HG02642 (cell line): Measurements from ENCODE around the gene CHEK1.

Experiments
- ATAC-seq: cut with Tn5 transposase; IDR thresholded peaks from one replicate; pipeline ENCODE4 v1.9.1; 2021; ENCODE audit warnings: mild to moderate bottlenecking; ENCODE audit not compliant: unreplicated experiment, poor library complexity

CHEK1 gene

DNA sequence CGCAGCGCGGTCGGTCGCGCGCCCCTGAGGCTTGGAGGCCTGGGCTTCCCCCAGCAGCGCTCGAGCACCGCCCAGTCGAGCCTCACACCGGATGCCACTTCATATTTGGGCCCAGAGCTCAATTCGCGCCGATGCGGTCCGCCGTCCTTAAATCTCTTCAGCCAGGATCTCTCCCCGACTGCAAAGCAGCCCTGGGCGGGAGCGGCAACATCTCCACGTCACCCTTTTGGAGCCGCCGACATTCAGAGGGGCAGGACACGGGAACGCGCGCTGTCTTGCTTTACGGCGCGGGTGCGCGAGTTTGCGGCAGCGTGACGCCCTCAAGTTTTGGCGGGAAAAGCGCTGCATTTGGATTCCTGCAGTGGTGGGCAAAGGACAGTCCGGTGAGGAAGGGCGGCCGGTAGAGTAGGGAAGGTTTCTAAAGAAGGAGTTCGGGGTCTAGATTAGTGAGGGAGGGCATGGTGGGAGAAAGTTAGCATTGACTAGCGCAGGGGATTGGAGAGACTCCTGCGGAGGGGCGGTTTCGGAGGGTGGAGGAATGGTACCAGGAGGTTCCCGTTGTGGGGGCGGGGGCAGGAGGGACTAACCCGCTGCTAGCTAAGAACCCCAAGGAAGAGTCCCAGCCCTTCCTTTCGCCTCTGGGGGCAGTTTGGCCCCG, 796 bp downstream of the CHEK1 start:
- ATAC-seq = peak; percentile 88

DNA sequence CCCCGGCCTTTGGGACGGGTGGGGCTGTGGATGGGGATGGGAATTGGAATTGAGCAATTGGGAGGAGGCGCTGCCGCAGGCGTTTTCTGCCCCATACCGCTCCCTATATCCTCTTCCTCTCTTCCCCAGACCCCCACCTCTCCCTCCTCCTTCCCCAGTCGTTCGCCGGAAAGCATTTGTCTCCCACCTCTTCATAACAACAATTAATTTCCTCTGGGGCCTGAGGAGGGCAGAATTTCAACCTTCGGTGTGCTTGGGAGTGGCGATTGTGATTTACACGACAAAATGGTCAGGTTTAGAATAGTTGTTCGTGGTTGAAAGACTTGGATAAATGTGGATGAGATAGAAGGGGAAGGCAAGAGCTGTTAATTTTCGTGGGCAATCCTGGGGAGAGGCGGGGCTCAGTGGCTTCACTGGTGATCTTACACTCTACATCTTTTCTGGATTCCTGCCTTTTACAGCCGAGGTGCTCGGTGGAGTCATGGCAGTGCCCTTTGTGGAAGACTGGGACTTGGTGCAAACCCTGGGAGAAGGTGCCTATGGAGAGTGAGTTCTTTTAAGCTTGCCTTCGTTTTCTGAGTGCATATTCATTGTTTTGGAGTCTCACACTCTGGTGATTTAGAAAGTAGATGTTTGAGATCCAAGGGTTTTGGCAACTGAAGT, 1.5 kb downstream of the CHEK1 start:
- ATAC-seq = peak; percentile 34

DNA sequence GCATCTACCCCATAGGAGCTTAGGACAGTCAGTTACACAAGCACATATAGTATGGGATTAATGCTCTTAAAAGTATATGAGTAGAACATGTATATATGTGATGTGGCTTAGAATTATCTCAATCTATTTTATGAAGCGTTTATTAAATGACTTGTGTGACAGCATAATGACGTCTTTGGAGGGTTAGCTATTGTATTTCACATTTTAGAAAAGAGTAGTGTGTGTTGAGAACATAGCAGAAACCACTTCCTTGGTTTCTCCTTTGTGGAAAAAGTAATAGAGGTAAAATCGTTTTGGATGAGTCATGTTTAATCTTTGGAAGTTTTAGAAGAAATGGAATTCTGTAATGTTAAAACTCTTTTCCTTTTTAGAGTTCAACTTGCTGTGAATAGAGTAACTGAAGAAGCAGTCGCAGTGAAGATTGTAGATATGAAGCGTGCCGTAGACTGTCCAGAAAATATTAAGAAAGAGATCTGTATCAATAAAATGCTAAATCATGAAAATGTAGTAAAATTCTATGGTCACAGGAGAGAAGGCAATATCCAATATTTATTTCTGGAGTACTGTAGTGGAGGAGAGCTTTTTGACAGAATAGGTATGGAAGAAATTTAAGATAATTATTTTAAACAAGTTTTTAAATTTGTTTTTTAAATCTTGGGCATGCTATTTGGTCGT, 2.4 kb downstream of the CHEK1 start:
- no peak for ATAC-seq

DNA sequence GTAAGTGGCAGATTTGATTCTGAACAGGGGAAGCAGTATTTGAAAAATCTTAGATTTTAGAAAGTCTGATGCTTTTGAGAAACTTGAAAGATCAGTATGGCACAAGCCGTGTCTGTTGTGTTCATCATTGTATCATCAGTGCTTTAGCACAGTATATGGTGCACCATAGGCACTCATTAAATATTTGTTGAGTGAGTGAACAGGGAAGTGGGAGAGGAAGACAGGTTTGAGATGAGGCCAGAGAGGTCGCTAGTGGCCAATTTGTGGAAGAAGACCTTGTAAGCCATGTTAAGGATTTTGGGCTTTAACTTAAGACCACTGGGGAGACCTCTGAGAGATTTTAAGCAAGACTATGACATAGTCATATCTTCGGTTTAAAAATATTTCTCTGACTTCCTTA, 12.9 kb downstream of the CHEK1 start:
- ATAC-seq = no peak

DNA sequence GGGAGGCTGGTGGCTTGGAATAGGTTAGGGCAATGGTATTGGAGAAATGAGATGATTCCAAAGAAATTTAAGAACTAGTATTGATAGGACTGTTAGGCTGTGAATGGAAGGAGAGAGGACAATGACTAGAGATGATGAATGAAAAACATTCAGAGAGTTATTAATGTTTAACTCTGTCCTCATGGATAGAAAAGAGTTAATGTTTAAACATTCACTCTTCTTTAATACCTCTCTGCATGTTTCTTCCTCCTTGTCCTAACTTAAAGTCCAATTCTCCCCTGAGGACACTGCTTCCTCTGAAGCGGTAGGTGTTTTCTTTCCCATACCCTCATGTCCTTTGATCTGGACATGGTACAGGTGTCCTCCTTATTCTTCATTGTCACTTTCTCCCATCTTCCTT, 13.4 kb downstream of the CHEK1 start:
- ATAC-seq = no peak

DNA sequence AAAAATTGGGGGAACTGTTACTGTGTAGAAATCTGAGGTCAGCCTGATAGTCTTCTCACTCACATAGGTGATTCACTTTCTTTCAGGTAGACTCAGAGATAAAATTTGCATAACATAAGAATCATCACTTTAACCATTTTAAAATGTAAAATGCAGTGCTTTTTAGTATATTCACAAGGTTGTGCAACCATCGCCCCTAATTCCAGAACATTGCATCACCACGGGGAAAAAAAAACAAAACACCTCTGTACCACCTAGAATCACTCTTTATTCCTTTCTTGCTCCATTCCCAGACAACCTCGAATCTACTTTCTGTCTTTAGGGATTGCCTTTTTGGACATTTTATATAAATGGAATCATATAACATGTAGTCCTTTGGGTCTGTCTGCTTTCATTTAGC, 20.9 kb downstream of the CHEK1 start:
- ATAC-seq = no peak

DNA sequence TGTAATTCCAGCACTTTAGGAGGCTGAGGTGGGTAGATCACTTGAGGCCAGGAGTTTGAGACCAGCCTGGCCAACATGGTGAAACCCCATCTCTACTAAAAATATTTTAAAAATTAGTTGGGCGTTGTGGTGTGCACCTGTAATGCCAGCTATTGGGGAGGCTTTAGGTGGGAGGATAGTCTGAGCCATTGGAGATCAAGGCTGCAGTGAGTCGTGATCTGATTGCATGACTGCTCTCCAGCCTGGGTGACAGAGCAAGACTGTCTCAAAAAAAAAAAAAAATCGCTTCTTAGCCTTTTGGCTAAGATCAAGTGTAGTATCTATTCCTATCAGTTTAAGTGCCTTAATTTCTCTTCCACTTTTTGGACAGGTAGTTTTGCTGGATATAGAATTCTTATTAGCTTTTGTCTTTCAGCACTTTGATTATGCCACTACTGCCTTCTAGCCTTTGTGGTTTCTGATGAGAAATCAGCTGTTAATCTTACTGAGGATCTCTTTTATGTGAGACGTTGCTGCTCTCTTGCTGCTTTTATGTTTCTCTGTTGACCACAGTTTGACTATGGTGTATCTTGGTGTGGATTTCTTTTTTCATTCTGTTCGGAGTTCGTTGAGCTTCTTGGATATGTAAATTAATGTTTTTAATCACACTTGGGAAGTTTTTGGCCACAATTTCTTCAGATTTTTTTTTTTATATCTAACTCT, 24.7 kb downstream of the CHEK1 start:
- no peak for ATAC-seq

DNA sequence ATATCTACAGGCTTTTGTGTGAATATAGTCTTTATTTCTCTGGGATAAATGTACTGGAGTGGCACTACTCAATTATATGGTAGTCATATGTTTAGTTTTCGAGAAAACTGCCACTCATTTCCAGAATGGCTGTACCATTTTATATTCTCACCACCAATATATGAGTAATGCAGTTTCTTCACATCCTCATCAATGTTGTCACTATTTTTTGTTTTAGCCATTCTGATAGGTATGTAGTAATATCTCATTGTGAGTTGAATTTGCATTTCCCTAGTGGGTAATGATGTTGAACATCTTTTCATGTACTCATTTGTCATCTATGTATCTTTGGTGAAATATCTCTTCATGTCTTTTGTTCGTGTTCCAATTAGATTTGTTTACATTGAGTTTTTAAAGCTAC, 37.7 kb downstream of the CHEK1 start:
- no peak for ATAC-seq

DNA sequence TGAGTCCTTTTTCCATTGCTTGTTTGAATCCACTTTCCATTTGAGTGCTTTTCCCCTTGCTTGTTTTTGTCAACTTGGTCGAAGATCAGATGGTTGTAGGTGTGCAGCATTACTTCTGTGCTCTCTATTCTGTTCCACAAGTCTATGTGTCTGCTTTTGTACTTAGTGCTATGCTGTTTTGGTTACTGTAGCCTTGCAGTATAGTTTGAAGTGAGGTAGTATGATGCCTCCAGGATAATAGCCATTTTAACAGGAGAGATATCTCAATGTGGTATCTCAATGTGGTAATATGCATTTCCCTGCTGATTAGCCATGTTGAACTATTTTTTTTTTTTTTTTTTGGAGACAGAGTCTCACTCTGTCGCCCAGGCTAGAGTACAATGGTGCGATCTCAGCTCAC, 38.9 kb downstream of the CHEK1 start:
- no peak for ATAC-seq

DNA sequence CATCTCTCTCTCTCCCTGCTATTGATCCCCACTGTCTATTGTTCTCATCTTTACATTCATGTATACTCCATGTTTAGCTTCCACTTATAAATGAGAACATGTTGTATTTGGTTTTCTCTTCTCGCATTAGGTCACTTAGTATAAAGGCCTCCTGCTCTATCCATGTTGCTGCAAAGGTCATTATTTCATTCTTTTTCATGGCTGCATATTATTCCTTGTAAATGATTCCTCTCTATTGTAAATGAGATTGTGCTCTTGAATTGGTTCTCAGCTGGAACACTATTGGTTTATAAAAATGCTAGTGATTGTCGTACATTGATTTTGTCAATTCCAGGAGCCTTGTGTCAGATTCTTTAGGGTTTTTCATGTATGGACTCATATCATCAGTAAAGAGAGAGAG, 42.2 kb downstream of the CHEK1 start:
- no peak for ATAC-seq

DNA sequence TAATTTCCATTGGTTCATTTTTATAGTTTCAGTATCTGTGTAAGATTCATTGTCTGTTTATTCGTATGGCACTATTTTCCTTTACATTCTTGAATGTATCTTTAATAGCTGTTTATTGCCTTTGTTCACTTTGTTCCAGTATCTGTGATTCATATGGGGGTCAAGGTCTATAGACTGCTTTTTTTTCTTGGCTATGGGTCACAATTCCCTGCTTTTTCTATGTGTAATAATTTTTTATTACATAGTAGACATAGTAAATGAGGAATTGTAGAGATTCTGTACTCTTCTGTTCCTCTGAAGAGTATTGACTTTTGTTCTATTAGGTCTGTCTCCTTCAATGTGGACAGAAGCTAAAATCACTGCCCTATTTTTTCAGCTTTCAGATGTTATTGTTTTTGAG, 45.2 kb downstream of the CHEK1 start:
- no peak for ATAC-seq

DNA sequence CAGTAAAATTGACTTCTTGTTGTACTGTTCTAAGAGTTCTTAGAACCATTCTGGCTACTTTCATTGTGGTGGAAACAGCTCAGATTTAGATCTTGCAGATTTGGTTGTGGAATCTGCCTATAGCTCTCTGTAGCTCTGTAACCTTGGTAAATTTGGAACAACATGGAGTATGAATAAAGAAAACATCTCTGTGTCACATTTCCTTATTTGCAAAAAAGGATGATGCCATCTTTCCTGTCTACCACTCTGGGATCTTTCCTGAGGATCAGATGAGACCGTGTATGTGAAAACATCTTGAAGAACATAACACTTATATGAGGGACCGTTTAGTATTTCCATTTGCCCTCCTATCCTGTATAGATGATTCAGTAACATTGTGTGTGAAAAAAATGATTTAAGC, 46.6 kb downstream of the CHEK1 start:
- no peak for ATAC-seq

DNA sequence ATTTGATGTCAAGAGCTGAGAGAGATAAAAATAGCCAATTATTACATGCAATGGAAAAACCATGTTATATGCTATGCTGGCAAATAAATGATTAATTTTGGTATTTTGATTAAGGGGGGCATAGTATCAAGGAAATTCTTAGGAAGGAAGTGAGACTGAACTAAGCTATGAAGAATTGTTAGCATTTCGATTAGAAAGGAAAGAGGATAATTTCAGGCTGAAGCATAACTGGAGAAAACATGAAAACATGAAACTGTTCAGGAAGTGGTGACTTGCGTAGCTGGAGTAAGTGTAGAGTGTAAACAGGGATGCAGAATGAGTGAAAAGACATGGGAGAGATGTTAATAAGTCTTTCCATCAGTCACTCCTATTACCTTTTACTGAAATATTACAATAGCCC, 49.2 kb downstream of the CHEK1 start:
- ATAC-seq = no peak

DNA sequence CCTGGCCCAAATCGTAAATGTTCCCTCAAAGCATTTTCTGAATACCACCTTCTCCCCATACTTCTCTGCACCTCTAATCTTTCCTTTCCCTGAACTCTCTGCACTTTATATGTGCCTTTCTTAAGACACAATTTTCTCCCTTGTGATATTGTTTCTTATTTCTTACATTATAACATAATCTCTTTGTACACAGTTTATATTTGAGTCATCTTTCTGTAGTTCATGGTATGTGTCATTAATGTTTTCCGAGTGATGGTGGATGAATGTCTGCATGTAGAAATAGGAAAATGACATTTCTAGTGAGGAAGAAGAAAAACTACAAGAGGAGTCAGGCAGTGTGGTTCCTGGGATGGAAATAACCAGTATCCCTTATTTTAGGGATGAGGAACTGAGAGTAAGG, 50.2 kb downstream of the CHEK1 start:
- no peak for ATAC-seq

DNA sequence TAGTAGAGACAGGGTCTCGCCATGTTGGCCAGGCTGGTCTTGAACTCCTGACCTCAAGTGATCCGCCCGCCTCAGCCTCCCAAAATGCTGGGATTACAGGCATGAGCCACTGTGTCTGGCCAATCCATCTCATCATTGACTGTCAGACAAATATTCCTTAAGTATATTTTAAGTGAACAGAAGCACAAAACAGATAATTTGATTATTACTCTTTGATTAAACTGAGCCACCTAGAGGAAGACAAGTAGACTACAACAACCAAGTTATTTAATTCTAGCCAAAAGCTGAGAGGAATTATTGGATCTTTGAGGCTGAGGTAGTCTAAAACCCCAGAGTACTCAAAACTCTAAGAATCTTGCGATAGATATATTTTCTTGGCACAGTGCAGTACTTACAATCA, 54.4 kb downstream of the CHEK1 start:
- ATAC-seq = no peak

DNA sequence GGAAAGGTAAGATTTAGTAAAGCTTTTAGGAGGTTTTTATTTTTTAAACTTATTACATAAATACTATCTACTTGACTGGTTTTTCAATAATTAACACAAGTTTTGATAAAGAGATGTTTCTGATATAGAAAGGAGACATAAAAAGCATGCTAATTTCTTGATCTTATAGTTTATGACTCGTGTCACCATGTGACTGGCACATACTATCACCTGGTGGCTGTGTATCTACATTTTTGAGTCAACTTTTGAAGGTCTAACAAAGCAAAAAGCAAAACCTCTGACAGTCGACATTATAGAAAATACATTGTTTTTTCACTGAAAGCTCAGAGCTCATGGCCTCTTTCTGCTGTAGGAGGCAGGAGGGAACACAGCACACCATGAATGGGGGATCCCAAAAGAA, 54.9 kb downstream of the CHEK1 start:
- no peak for ATAC-seq

DNA sequence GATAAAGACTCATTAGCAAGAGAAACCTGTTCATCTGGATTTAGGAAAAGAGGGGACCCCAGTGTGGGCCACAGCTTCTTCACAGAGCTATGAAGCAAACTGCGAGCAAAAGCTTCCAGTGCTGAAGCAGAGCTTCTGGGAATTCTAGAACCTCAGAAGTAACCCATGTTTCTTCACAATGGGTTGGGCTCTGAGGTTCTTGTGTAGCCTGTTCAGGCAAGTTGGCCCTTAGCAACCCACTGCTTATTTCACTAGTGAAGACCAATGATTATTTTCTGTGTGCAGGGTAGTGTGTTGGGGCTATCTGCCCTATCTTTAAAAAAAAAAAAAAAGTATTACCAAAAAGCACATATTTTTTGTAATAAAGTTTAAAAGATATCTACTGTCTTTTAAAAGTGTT, 55.8 kb downstream of the CHEK1 start, which contains the start of gene ACRV1:
Gene ACRV1, minus strand, starts transcription at position 101 of the 400 bp plus-strand sequence. Its CDS starts 67 bp downstream, at position 34.
- no peak for ATAC-seq

DNA sequence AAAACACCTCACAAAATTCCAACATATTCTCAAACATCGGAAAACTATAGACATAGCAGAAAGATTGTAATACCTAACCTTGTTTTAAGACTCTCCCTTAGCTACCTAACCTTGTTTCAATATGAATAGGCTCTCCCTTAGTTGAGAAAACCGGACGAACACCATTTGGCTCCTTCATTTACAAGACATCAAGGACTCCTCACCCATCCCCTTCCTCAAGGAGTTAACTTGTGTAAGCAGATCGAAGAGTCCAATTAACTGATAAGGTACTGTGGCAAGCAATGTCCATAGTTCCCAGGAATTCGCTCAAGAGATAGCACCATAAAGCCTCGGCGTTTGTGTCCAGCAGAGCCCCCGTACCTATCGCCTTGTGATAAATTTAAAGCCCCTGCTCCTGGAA, 60.3 kb downstream of the CHEK1 start:
- ATAC-seq = no peak

DNA sequence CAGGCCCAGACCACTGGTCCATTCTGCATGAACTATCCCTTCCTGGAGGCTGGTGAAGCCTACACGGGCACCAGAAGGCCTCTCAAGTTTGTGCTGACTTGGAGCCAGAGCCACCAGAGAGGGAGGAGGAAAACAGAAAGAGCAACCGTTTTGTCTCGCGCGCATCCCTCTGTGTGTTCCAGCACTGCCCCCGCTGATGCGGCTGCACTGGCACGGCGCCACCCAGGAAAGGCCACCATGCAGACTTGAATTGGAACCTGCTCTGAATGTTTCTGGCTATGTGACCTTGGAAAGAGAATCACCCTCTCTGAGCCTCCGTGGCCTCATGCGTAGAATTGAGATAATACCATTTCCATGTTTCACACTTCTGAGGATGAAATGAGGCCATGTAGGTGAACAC, 63.1 kb downstream of the CHEK1 start:
- no peak for ATAC-seq

DNA sequence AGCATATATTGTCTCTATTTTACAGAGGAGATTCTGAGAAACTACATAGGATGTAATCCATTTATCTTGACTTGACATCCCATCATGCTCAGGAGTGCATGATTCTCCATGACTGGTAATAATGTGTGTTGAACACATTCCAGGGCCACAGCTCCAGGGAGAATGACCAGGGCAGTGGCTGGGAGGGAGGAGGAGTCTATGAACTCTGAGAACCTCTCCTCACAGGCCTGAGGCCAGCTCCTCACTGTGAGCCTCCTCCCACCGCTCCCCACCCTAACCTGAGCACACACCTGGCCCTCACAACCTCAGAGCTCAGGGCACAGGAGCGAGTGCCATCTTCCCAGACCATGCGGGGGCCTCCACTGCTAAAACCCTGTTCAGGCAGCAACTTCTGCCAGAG, 63.7 kb downstream of the CHEK1 start:
- ATAC-seq = no peak

DNA sequence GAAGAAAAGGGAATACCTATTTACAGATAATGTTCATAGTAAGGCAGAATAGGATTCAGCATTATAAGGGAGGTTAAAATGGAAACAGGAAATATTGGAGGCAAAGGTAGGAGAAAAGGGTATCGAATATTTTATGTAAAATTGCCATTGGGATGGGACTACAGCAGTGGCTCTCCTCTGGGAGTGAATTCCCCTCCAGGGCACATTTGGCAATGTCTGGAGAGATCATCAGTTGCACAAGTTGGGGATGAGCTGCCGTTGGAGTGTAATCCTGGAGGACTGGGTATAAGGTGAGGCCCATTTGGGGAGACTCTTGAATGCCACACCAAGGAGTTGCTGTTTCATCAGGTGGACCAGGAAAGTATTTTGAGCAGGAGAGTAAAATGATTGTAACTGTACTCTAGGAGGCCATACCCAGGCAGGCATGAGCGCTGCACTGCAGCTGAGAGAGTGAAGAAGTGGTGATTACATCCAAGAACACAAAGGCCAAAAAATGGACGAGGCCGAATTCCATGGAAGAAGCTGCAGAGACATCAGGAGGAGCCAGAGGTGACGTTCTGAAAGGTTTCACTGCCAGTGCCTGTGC, 64.4 kb downstream of the CHEK1 start:
- no peak for ATAC-seq
